OCI-LY1 (cell line): ENCODE measurements around the gene SLC39A6.

Experiments used
- EZH2 ChIP-seq: fragments of 200-600 bp; sonication (generic), shearing (Covaris generic); IDR thresholded peaks from 2 replicates; pipeline ENCODE4 v1.8.0; 2017; ENCODE audit warnings: borderline replicate concordance, mixed run types, mild to moderate bottlenecking, antibody characterized with exemption, low read length, moderate library complexity, mixed read lengths
- TF ChIP-seq, protein P1 (sequence below): fragments of 200-600 bp; sonication (generic), shearing (Covaris generic); IDR thresholded peaks from 2 replicates; pipeline ENCODE4 v1.5.1; 2017; ENCODE audit warnings: mild to moderate bottlenecking, antibody characterized with exemption, low read length, moderate library complexity, mixed read lengths

DNA sequence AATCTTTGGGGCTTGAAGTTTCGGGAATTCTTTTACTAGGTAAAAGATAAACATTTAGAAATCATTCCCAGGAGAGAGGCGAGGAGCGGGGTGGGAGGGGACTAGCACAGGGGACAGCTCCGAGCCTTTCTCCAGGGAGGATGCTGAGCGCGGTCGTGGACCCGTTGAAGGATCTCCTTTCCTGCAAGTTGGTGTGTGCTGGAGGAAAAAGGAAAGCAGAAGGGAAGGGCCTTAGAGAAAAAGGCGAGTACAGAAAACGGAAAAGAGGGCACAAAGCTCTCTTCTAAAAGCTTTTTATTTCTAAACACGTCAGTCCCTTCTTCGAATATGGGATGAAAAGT is 640 bp downstream of the SLC39A6 start:
- TF ChIP-seq, protein P1, sequence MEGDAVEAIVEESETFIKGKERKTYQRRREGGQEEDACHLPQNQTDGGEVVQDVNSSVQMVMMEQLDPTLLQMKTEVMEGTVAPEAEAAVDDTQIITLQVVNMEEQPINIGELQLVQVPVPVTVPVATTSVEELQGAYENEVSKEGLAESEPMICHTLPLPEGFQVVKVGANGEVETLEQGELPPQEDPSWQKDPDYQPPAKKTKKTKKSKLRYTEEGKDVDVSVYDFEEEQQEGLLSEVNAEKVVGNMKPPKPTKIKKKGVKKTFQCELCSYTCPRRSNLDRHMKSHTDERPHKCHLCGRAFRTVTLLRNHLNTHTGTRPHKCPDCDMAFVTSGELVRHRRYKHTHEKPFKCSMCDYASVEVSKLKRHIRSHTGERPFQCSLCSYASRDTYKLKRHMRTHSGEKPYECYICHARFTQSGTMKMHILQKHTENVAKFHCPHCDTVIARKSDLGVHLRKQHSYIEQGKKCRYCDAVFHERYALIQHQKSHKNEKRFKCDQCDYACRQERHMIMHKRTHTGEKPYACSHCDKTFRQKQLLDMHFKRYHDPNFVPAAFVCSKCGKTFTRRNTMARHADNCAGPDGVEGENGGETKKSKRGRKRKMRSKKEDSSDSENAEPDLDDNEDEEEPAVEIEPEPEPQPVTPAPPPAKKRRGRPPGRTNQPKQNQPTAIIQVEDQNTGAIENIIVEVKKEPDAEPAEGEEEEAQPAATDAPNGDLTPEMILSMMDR: no peak
- TF ChIP-seq EZH2: no peak
